Trophoblast cell (in vitro differentiated cells and primary cell): ENCODE data around the gene GRM8.

Experiments
- DNase-seq, 2 donors: peaks; one replicate each; pipeline ENCODE4 v3.0.0-alpha.2; 2016
- H2AFZ ChIP-seq: 2 replicates; pipeline ENCODE4 v1.6.1; 2013; ENCODE audit warnings: low read length, moderate library complexity, mild to moderate bottlenecking; ENCODE audit not compliant: insufficient read depth, poor library complexity
- H2AK5ac ChIP-seq: 2 replicates; pipeline ENCODE4 v1.6.1; 2013; ENCODE audit warnings: mild to moderate bottlenecking, low read length
- H2BK120ac ChIP-seq: 2 replicates; pipeline ENCODE4 v1.6.1; 2013; ENCODE audit warnings: low read length, mild to moderate bottlenecking, moderate library complexity; ENCODE audit not compliant: insufficient read depth, poor library complexity
- H2BK12ac ChIP-seq: 2 replicates; pipeline ENCODE4 v1.6.1; 2013; ENCODE audit warnings: mild to moderate bottlenecking, low read length, moderate library complexity
- H2BK5ac ChIP-seq: 2 replicates; pipeline ENCODE4 v1.6.1; 2013; ENCODE audit warnings: low read length, low read depth, moderate library complexity, mild to moderate bottlenecking; ENCODE audit not compliant: poor library complexity
- H3K14ac ChIP-seq: 2 replicates; pipeline ENCODE4 v1.6.1; 2013; ENCODE audit warnings: mild to moderate bottlenecking, low read length
- H3K18ac ChIP-seq: 2 replicates; pipeline ENCODE4 v1.6.1; 2013; ENCODE audit warnings: mild to moderate bottlenecking, low read length
- H3K23ac ChIP-seq: 2 replicates; pipeline ENCODE4 v1.6.1; 2013; ENCODE audit warnings: low read length
- H3K27ac ChIP-seq: 2 replicates; pipeline ENCODE4 v1.5.1; 2013; ENCODE audit warnings: low read depth, mild to moderate bottlenecking, inconsistent platforms, low read length, moderate library complexity
- H3K27me3 ChIP-seq: 2 replicates; pipeline ENCODE4 v1.6.1; 2013; ENCODE audit warnings: inconsistent platforms, mild to moderate bottlenecking, low read length, moderate library complexity; ENCODE audit not compliant: insufficient read depth
- H3K36me3 ChIP-seq, 2 experiments: 1 replicate in 1 of 2; 2 replicates in 1 of 2; pipeline ENCODE4 v1.6.1; 2013; ENCODE audit warnings: low read length in 2 of 2, mild to moderate bottlenecking in 2 of 2, moderate library complexity in 1 of 2; ENCODE audit not compliant: insufficient read depth in 2 of 2, control insufficient read depth in 1 of 2
- H3K4ac ChIP-seq: 2 replicates; pipeline ENCODE4 v1.6.1; 2013; ENCODE audit warnings: low read depth, mild to moderate bottlenecking, low read length, moderate library complexity
- H3K4me1 ChIP-seq, 2 experiments: 1 replicate in 1 of 2; 2 replicates in 1 of 2; pipeline ENCODE4 v1.6.1; 2013; ENCODE audit warnings: low read length in 2 of 2, mild to moderate bottlenecking in 2 of 2, moderate library complexity in 1 of 2; ENCODE audit not compliant: insufficient read depth in 2 of 2, control insufficient read depth in 1 of 2
- H3K4me2 ChIP-seq: 2 replicates; pipeline ENCODE4 v1.6.1; 2013; ENCODE audit warnings: inconsistent platforms, mild to moderate bottlenecking, low read length, moderate library complexity
- H3K4me3 ChIP-seq: 2 replicates; pipeline ENCODE4 v1.5.1; 2013; ENCODE audit warnings: mild to moderate bottlenecking, low read depth, low read length, inconsistent platforms
- H3K79me1 ChIP-seq: one replicate; pipeline ENCODE4 v1.6.1; 2013; ENCODE audit warnings: low read length
- H3K79me2 ChIP-seq: 2 replicates; pipeline ENCODE4 v1.6.1; 2013; ENCODE audit warnings: low read length, mild to moderate bottlenecking; ENCODE audit not compliant: control insufficient read depth, insufficient read depth, poor library complexity
- H3K9ac ChIP-seq: 2 replicates; pipeline ENCODE4 v1.6.1; 2013; ENCODE audit warnings: mild to moderate bottlenecking, low read length
- H3K9me3 ChIP-seq: 2 replicates; pipeline ENCODE4 v1.6.1; 2013; ENCODE audit warnings: low read depth, mild to moderate bottlenecking, control low read depth, inconsistent platforms, low read length; ENCODE audit not compliant: insufficient read depth
- H4K12ac ChIP-seq: 2 replicates; pipeline ENCODE4 v1.6.1; 2013; ENCODE audit warnings: low read depth, mild to moderate bottlenecking, low read length, moderate library complexity
- H4K8ac ChIP-seq: 2 replicates; pipeline ENCODE4 v1.6.1; 2013; ENCODE audit warnings: low read depth, mild to moderate bottlenecking, low read length, moderate library complexity
- H4K91ac ChIP-seq: one replicate; pipeline ENCODE4 v1.6.1; 2013; ENCODE audit warnings: low read depth, mild to moderate bottlenecking, low read length, moderate library complexity
- WGBS: extraction: QIAGEN DNeasy Blood & Tissue Kit; methylation state at CpG from one replicate; pipeline ENCODE4 v1.1.7; 2013; ENCODE audit warnings: missing lambda C conversion rate; ENCODE audit not compliant: insufficient read length, insufficient coverage; ENCODE audit errors: extremely low coverage; 5-methylcytosine and 5-hydroxymethylcytosine counted together

Gene GRM8

GRCh38 chr7:126486806-126487205 lies 765.9 kb downstream of the GRM8 start:
- H3K9me3 ChIP-seq: no peaks in the 10 kb centered on the region
- H2BK12ac ChIP-seq: no peak overlapping the region
- H2BK120ac ChIP-seq: no peak overlapping the region
- H3K36me3 ChIP-seq: no peaks in the 10 kb centered on the region
- H4K12ac ChIP-seq: no peak overlapping the region
- no peaks in the 10 kb centered on the region for H3K79me1 ChIP-seq
- H2AK5ac ChIP-seq: no peak overlapping the region
- H3K27me3 ChIP-seq: no peaks in the 10 kb centered on the region
- H3K4me2 ChIP-seq: no peak overlapping the region
- no peak for DNase-seq
- H3K14ac ChIP-seq: no peak overlapping the region
- H3K4ac ChIP-seq: no peak overlapping the region
- no peak overlapping the region for H3K9ac ChIP-seq
- no peak overlapping the region for H2BK5ac ChIP-seq
- no peak overlapping the region for H2AFZ ChIP-seq
- H3K18ac ChIP-seq: no peak overlapping the region
- no peak overlapping the region for H4K91ac ChIP-seq
- H3K23ac ChIP-seq: no peak overlapping the region
- H3K27ac ChIP-seq: no peak overlapping the region
- no peak overlapping the region for H4K8ac ChIP-seq
- H3K4me3 ChIP-seq: no peak overlapping the region
- H3K4me1 ChIP-seq: no peaks in the 10 kb centered on the region
- H3K79me2 ChIP-seq: no peaks in the 10 kb centered on the region

- no CpG with 5 or more reads among the region's 4 CpGs for WGBS
- H3K4me3 ChIP-seq: no peak overlapping the region
- no peaks in the 10 kb centered on the region for H3K79me2 ChIP-seq
Measured at GRCh38 chr7:126485791-126486190, 767.0 kb downstream of the GRM8 start.

GRCh38 chr7:126483972-126484371 lies 768.8 kb downstream of the GRM8 start:
- no peaks in the 10 kb centered on the region for H3K79me2 ChIP-seq
- no peak overlapping the region for H3K27ac ChIP-seq
- no peaks in the 10 kb centered on the region for H3K27me3 ChIP-seq
- no peak overlapping the region for H2BK120ac ChIP-seq
- H3K4me3 ChIP-seq: no peak overlapping the region
- H2AFZ ChIP-seq: no peak overlapping the region
- H4K91ac ChIP-seq: no peak overlapping the region
- DNase-seq: no peak
- no peak overlapping the region for H2AK5ac ChIP-seq
- no peak overlapping the region for H3K14ac ChIP-seq
- H3K9me3 ChIP-seq: no peaks in the 10 kb centered on the region
- H4K8ac ChIP-seq: no peak overlapping the region
- H3K4ac ChIP-seq: no peak overlapping the region
- no peak overlapping the region for H2BK5ac ChIP-seq
- no peak overlapping the region for H3K4me2 ChIP-seq
- no CpG with 5 or more reads among the region's 3 CpGs for WGBS
- H2BK12ac ChIP-seq: no peak overlapping the region
- no peak overlapping the region for H4K12ac ChIP-seq
- H3K23ac ChIP-seq: no peak overlapping the region
- no peak overlapping the region for H3K18ac ChIP-seq
- H3K36me3 ChIP-seq: no peaks in the 10 kb centered on the region
- no peaks in the 10 kb centered on the region for H3K79me1 ChIP-seq
- no peaks in the 10 kb centered on the region for H3K4me1 ChIP-seq
- H3K9ac ChIP-seq: no peak overlapping the region

More at GRCh38 chr7:126485791-126486190, 767.0 kb downstream of the GRM8 start:
- Histone ChIP-seq H2AFZ (no peak overlapping the region), H3K9ac (no peak overlapping the region), H3K4me2 (no peak overlapping the region), H3K23ac (no peak overlapping the region), H3K4ac (no peak overlapping the region), H3K4me1 (no peaks in the 10 kb centered on the region), H3K9me3 (no peaks in the 10 kb centered on the region), H3K27ac (no peak overlapping the region), H3K27me3 (no peaks in the 10 kb centered on the region), H3K36me3 (no peaks in the 10 kb centered on the region), H4K91ac (no peak overlapping the region), H2AK5ac (no peak overlapping the region), H2BK120ac (no peak overlapping the region), H3K18ac (no peak overlapping the region), H3K14ac (no peak overlapping the region), H4K12ac (no peak overlapping the region), H2BK12ac (no peak overlapping the region), H4K8ac (no peak overlapping the region), H3K79me1 (no peaks in the 10 kb centered on the region), H2BK5ac (no peak overlapping the region)
- no peak for DNase-seq

GRCh38 chr7:126472825-126473224 lies 779.9 kb downstream of the GRM8 start:
- Histone ChIP-seq H2BK12ac (no peak overlapping the region), H3K27me3 (no peaks in the 10 kb centered on the region), H3K14ac (no peak overlapping the region), H3K9ac (no peak overlapping the region), H3K27ac (no peak overlapping the region), H4K91ac (no peak overlapping the region), H4K8ac (no peak overlapping the region), H3K9me3 (peaks cover 6% of the 10 kb centered on the region), H3K4me1 (no peaks in the 10 kb centered on the region), H2BK5ac (no peak overlapping the region), H3K18ac (no peak overlapping the region), H3K23ac (no peak overlapping the region), H3K79me1 (no peaks in the 10 kb centered on the region), H2AFZ (no peak overlapping the region), H4K12ac (no peak overlapping the region), H2AK5ac (no peak overlapping the region), H3K79me2 (no peaks in the 10 kb centered on the region), H3K4me3 (no peak overlapping the region), H2BK120ac (no peak overlapping the region), H3K4me2 (no peak overlapping the region), H3K36me3 (no peaks in the 10 kb centered on the region), H3K4ac (no peak overlapping the region)
- DNase-seq: no peak

GRCh38 chr7:126462405-126462804 lies 790.3 kb downstream of the GRM8 start:
- H2BK120ac ChIP-seq: no peak overlapping the region
- no peaks in the 10 kb centered on the region for H3K4me1 ChIP-seq
- no peak overlapping the region for H4K12ac ChIP-seq
- H2BK5ac ChIP-seq: no peak overlapping the region
- no peak overlapping the region for H3K9ac ChIP-seq
- H3K23ac ChIP-seq: no peak overlapping the region
- H4K8ac ChIP-seq: no peak overlapping the region
- H3K9me3 ChIP-seq: no peaks in the 10 kb centered on the region
- H2BK12ac ChIP-seq: no peak overlapping the region
- H3K27ac ChIP-seq: no peak overlapping the region
- H3K79me2 ChIP-seq: no peaks in the 10 kb centered on the region
- no peak overlapping the region for H3K4me2 ChIP-seq
- DNase-seq: no peak
- WGBS: no CpG with 5 or more reads among the region's 2 CpGs
- no peak overlapping the region for H4K91ac ChIP-seq
- no peaks in the 10 kb centered on the region for H3K27me3 ChIP-seq
- no peaks in the 10 kb centered on the region for H3K36me3 ChIP-seq
- H3K4me3 ChIP-seq: no peak overlapping the region
- no peak overlapping the region for H2AK5ac ChIP-seq
- H2AFZ ChIP-seq: no peak overlapping the region
- H3K18ac ChIP-seq: no peak overlapping the region
- H3K4ac ChIP-seq: no peak overlapping the region
- no peak overlapping the region for H3K14ac ChIP-seq
- no peaks in the 10 kb centered on the region for H3K79me1 ChIP-seq
